SU-DHL-6 (cell line): ENCODE results near the gene CD9.

Source experiments
- EZH2phosphoT487 ChIP-seq: fragments of 200-600 bp; sonication (generic), shearing (Covaris generic); conservative IDR thresholded peaks from 2 replicates; pipeline ENCODE4 v1.6.1; 2018; ENCODE audit warnings: mild to moderate bottlenecking, antibody characterized with exemption, low read length, moderate library complexity, mixed read lengths
- TF ChIP-seq, protein P1 (sequence below): fragments of 200-600 bp; sonication (generic); IDR thresholded peaks from one replicate; pipeline ENCODE4 v1.5.1; 2017; ENCODE audit warnings: antibody characterized with exemption, mild to moderate bottlenecking, low read length, moderate library complexity; ENCODE audit not compliant: insufficient read depth, poor library complexity, severe bottlenecking

DNA sequence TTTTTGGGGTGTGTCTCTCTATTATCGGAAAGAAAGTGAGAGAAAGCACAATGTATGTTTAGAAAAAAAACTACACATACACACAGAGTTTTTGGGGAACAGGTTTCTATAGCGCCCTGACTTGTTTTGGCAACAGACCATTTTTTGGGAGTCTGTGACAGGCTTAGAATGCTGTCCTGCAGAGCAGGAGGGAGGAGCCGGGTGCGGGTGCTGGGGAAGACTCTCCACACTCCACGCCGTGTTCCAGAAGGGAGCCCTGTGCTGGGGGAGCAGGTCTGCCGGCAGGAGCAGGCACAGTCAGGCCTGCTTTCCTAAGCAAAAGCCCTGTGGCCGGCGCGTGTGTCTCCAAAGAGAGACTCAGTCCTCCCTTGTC, 26.5 kb downstream of the CD9 start:
- TF ChIP-seq, protein P1, sequence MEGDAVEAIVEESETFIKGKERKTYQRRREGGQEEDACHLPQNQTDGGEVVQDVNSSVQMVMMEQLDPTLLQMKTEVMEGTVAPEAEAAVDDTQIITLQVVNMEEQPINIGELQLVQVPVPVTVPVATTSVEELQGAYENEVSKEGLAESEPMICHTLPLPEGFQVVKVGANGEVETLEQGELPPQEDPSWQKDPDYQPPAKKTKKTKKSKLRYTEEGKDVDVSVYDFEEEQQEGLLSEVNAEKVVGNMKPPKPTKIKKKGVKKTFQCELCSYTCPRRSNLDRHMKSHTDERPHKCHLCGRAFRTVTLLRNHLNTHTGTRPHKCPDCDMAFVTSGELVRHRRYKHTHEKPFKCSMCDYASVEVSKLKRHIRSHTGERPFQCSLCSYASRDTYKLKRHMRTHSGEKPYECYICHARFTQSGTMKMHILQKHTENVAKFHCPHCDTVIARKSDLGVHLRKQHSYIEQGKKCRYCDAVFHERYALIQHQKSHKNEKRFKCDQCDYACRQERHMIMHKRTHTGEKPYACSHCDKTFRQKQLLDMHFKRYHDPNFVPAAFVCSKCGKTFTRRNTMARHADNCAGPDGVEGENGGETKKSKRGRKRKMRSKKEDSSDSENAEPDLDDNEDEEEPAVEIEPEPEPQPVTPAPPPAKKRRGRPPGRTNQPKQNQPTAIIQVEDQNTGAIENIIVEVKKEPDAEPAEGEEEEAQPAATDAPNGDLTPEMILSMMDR = no peak
- no peak for TF ChIP-seq EZH2phosphoT487
